Natural killer cell (primary cell): Measurements from ENCODE around the gene DNAJB1. TPM values are rescaled to one million over a fixed set of nuclear protein-coding genes. Genes with fewer than 3 reads are reported as not detected.
A peak's percentile ranks its signal among the peaks of the same experiment; 100 is the strongest.

Source experiments
- ATAC-seq, 3 donors: fragments of 150-1000 bp in 2 of 3; fragments of 200-7000 bp in 1 of 3; cut with Tn5 transposase; 1 replicate in 1 of 3; 2 replicates in 2 of 3; pipeline ENCODE4 v1.10.0; 2021; ENCODE audit warnings: mild to moderate bottlenecking in 2 of 3, moderate library complexity in 2 of 3
- DNase-seq, 2 donors: peaks; one replicate each; pipeline versions ENCODE4 v3.0.0 to v3.0.0-alpha.2; 2013 to 2021; ENCODE audit warnings: mixed read lengths in 1 of 2
- H3K27ac ChIP-seq: one replicate; pipeline ENCODE4 v1.5.1; 2013; ENCODE audit warnings: mild to moderate bottlenecking, low read length
- H3K27me3 ChIP-seq: one replicate; pipeline ENCODE4 v1.6.1; 2013; ENCODE audit warnings: low read length; ENCODE audit not compliant: control insufficient read depth, insufficient read depth
- H3K36me3 ChIP-seq: one replicate; pipeline ENCODE4 v1.6.1; 2013; ENCODE audit warnings: low read length; ENCODE audit not compliant: control insufficient read depth, insufficient read depth
- H3K4me1 ChIP-seq: one replicate; pipeline ENCODE4 v1.6.1; 2013; ENCODE audit warnings: low read length; ENCODE audit not compliant: control insufficient read depth, insufficient read depth
- H3K4me3 ChIP-seq: one replicate; pipeline ENCODE4 v1.5.1; 2013; ENCODE audit warnings: low read length
- H3K9me3 ChIP-seq: one replicate; pipeline ENCODE4 v1.6.1; 2013; ENCODE audit warnings: low read length; ENCODE audit not compliant: control insufficient read depth, insufficient read depth
- H3K27ac Mint-ChIP-seq, 2 donors: one replicate each; pipeline ENCODE4 v1.8.0; 2022; ENCODE audit warnings: mild to moderate bottlenecking in 2 of 2, mixed read lengths in 2 of 2, moderate library complexity in 1 of 2
- H3K27me3 Mint-ChIP-seq, 2 donors: one replicate each; pipeline ENCODE4 v1.8.0; 2022; ENCODE audit warnings: low read depth in 2 of 2, mixed read lengths in 2 of 2
- H3K36me3 Mint-ChIP-seq: one replicate; pipeline ENCODE4 v1.8.0; 2022; ENCODE audit warnings: mixed read lengths
- H3K4me1 Mint-ChIP-seq, 2 donors: one replicate each; pipeline ENCODE4 v1.8.0; 2022; ENCODE audit warnings: mixed read lengths in 2 of 2
- H3K4me3 Mint-ChIP-seq: one replicate; pipeline ENCODE4 v1.8.0; 2022; ENCODE audit warnings: mild to moderate bottlenecking, moderate library complexity, mixed read lengths
- H3K9me3 Mint-ChIP-seq, 2 donors: one replicate each; pipeline ENCODE4 v1.8.0; 2022; ENCODE audit warnings: mixed read lengths in 2 of 2
- WGBS: methylation state at CpG from one replicate; pipeline ENCODE4 v1.1.7; 2013; ENCODE audit warnings: missing lambda C conversion rate; ENCODE audit not compliant: insufficient coverage; 5-methylcytosine and 5-hydroxymethylcytosine counted together
- intact Hi-C: fragments of 100-400 bp; cut with micrococcal nuclease; formaldehyde crosslinking; loops from one replicate; pipeline ENCODE4 v1.14.2; 2022
- total RNA-seq, 4 donors: library from RNA; stranded (reverse); fragments of 120-200 nt in 1 of 4; gene quantifications; one replicate each; pipeline versions ENCODE4 v1.2.3 to v1.2.4, GENCODE V29; 2013 to 2022
- TF ChIP-seq, protein P1 (sequence below): fragments of 200-600 bp; IDR thresholded peaks from one replicate; pipeline ENCODE4 v1.8.0; 2022; ENCODE audit warnings: antibody characterized with exemption

The DNAJB1 gene
- total RNA-seq, 3 donors from 2014 or later (not counting 1 experiment from before 2014, with no cell fraction given) = 148 to 238 (median 192) TPM

DNA sequence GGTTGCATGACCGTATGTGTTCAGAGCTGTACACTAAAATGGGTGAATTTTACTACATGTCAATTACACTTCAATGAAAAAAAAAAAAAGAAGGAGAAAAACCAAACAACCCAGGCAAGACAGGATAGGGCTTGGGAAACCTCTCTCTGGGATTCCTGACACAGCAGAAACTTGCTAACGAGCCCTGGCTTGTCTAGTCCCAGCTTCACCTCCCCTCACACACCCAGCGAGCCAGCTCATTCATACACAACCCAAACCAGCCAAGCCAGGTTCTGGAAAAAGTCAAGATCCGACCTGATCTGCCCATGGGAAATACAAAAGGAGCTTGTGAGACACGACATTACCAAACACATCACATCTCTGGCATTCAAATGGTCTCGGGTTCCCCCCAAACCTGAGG, 7.5 kb upstream of the DNAJB1 start:
- Histone ChIP-seq H3K27me3 (no peaks in the 10 kb centered on the region), H3K4me3 (no peak overlapping the region), H3K27ac (no peak overlapping the region), H3K4me1 (peaks cover 51% of the 10 kb centered on the region), H3K36me3 (no peaks in the 10 kb centered on the region), H3K9me3 (no peaks in the 10 kb centered on the region)
- Mint-ChIP-seq H3K27me3 (no peaks in the 10 kb centered on the region), H3K4me1 (peaks cover 28 to 34% of the 10 kb centered on the region in 2 donors), H3K9me3 (no peaks in the 10 kb centered on the region), H3K36me3 (no peaks in the 10 kb centered on the region), H3K4me3 (no peak overlapping the region), H3K27ac (no peak overlapping the region)
- no peak for ATAC-seq
- intact Hi-C loops = no loop called here
- WGBS = 93% methylated on average over 6 of the region's 6 CpGs
- TF ChIP-seq, protein P1, sequence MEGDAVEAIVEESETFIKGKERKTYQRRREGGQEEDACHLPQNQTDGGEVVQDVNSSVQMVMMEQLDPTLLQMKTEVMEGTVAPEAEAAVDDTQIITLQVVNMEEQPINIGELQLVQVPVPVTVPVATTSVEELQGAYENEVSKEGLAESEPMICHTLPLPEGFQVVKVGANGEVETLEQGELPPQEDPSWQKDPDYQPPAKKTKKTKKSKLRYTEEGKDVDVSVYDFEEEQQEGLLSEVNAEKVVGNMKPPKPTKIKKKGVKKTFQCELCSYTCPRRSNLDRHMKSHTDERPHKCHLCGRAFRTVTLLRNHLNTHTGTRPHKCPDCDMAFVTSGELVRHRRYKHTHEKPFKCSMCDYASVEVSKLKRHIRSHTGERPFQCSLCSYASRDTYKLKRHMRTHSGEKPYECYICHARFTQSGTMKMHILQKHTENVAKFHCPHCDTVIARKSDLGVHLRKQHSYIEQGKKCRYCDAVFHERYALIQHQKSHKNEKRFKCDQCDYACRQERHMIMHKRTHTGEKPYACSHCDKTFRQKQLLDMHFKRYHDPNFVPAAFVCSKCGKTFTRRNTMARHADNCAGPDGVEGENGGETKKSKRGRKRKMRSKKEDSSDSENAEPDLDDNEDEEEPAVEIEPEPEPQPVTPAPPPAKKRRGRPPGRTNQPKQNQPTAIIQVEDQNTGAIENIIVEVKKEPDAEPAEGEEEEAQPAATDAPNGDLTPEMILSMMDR = no peak
- no peak for DNase-seq

DNA sequence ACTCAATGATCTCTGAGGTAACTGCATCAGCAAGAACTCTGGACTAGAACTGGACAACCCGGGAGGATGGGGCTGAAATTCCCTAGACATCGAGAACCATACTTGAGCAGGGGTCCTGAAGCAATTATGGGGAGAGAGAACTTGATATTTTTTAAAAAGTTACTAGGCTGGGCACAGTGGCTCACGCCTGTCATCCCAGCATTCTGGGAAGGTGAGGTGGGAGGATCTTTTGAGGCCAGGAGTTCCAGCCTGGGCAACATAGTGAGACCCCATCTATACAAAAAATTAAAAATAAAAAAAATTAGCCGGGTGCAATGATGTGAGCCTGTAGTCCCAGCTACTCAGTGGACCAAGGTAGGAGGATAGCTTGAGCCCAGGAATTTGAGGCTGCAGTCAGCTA, 2.3 kb upstream of the DNAJB1 start:
- WGBS = 96% methylated on average over 4 of the region's 4 CpGs
- Histone ChIP-seq H3K27ac (peak overlapping the region; percentile 91), H3K4me3 (no peak overlapping the region), H3K36me3 (peaks cover 14% of the 10 kb centered on the region), H3K27me3 (no peaks in the 10 kb centered on the region), H3K4me1 (peaks cover 74% of the 10 kb centered on the region), H3K9me3 (no peaks in the 10 kb centered on the region)
- H3K27ac Mint-ChIP-seq = peak overlapping the region; percentile 91 to 96
- intact Hi-C loops = no loop called here
- H3K9me3 Mint-ChIP-seq = no peaks in the 10 kb centered on the region
- no peak overlapping the region for H3K4me3 Mint-ChIP-seq
- TF ChIP-seq, protein P1 = no peak
- ATAC-seq (no peak), DNase-seq (no peak)
- H3K27me3 Mint-ChIP-seq = no peaks in the 10 kb centered on the region
- H3K36me3 Mint-ChIP-seq = no peaks in the 10 kb centered on the region
- peaks cover 38 to 55% of the 10 kb centered on the region in 2 donors for H3K4me1 Mint-ChIP-seq

DNA sequence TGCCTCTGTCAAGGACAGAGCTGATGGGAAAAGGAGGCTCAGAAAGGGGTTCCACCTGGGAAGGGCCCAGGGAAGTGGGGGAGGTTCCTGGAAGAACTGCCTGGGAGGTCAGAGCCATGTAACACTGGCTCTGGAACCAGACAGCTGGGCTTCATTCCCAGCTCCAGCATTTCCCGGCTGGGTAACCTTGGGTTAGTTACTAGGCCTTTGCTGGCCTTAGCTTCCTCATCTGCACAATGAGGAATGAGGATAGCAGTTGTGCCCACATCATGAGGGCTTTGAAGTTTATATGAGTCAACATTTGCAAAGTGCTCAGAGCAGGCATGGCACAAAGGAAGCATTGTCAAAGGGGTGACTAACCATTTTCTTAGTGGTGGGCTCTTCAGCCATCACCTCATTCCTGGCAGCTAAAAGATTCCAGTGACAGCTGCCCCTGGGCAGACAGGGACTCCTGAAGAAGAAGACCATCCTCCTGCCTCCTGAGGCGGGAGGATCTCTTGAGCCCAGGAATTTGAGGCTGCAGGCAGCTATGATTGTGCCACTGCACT, 1.7 kb upstream of the DNAJB1 start:
- intact Hi-C loops = loop anchor here (5.0 kb wide), 1 partner anchor 103 kb away; the partner anchor contains the start of gene DDX39A
- no peaks in the 10 kb centered on the region for H3K9me3 Mint-ChIP-seq
- H3K36me3 Mint-ChIP-seq = peaks cover 4% of the 10 kb centered on the region
- peaks cover 42 to 61% of the 10 kb centered on the region in 2 donors for H3K4me1 Mint-ChIP-seq
- H3K4me3 Mint-ChIP-seq = peak overlapping the region; percentile 84
- 94% methylated on average over 2 of the region's 2 CpGs for WGBS
- Histone ChIP-seq H3K4me3 (no peak overlapping the region), H3K27ac (no peak overlapping the region), H3K4me1 (peaks cover 76% of the 10 kb centered on the region), H3K27me3 (no peaks in the 10 kb centered on the region), H3K36me3 (peaks cover 20% of the 10 kb centered on the region), H3K9me3 (no peaks in the 10 kb centered on the region)
- ATAC-seq (no peak), DNase-seq (peak in 1 of 2 donors; percentile 41)
- peak overlapping the region; percentile 91 to 96 for H3K27ac Mint-ChIP-seq
- no peaks in the 10 kb centered on the region for H3K27me3 Mint-ChIP-seq
- TF ChIP-seq, protein P1 = no peak
